Stimulated activated CD4-positive, alpha-beta T cell treated with anti-CD3 and anti-CD28 coated beads, Interleukin-2, amount 100 ng/mL, for 24 hours (primary cell): ENCODE measurements around the gene CNGA2.
"Not testable (repeated sequence)": the region's sequence is repeated elsewhere in the genome, so short reads cannot be mapped to it uniquely, and the experiment has no call there.

Experiments
- DNase-seq, 2 donors: peaks; one replicate each; pipeline ENCODE4 v3.0.0-alpha.2; 2020

CNGA2 gene

DNA sequence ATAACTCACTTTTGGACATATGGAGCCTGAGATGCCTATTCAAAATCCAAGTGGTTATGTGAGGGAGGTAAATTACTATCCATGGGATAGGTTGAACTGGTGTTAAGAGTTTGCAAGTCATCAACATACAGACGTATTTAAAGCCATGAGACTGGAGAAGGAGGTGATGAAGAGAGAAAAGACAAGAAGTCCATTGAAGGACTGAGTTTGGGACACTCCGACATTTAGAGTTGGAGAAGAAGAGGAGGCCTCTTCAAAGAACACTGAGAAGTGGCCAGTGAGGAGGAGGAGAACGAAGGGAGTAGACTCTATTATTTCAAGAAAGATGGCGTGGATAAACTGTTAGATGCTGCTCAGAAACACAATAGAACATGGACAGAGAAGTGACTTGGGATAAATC lies at the start of gene CNGA2:
Gene CNGA2, plus strand, starts transcription at position 301 of the 400 bp plus-strand sequence. CDS start 3,738 bp downstream, outside the sequence.
- DNase-seq: no peak

- no peak for DNase-seq
Observed at GRCh38 chrX:151687635-151688034, 46.9 kb upstream of the CNGA2 start.

DNA sequence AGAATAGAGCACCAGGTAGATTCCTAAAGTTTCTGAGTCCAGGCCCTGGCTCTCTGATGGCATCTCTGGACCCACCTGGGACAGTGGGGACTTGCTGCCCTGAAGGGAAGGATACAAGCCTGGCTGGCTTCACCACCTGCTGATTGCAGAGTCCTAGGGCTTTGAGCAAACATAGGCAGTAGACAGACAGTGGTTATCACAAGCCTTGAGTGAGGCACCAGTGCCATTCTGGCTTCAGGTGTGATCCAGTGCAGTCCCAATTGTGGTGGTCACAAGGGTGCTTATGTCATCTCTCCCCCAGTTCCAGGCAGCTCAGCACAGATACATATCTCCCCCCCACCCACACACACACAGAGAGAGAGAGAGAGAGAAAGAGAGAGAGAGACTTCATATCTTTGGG lies 45.9 kb upstream of the CNGA2 start:
- DNase-seq: no peak

GRCh38 chrX:151692825-151693224 lies 41.7 kb upstream of the CNGA2 start:
- no peak for DNase-seq

GRCh38 chrX:151694121-151694520 lies 40.4 kb upstream of the CNGA2 start:
- no peak for DNase-seq

DNA sequence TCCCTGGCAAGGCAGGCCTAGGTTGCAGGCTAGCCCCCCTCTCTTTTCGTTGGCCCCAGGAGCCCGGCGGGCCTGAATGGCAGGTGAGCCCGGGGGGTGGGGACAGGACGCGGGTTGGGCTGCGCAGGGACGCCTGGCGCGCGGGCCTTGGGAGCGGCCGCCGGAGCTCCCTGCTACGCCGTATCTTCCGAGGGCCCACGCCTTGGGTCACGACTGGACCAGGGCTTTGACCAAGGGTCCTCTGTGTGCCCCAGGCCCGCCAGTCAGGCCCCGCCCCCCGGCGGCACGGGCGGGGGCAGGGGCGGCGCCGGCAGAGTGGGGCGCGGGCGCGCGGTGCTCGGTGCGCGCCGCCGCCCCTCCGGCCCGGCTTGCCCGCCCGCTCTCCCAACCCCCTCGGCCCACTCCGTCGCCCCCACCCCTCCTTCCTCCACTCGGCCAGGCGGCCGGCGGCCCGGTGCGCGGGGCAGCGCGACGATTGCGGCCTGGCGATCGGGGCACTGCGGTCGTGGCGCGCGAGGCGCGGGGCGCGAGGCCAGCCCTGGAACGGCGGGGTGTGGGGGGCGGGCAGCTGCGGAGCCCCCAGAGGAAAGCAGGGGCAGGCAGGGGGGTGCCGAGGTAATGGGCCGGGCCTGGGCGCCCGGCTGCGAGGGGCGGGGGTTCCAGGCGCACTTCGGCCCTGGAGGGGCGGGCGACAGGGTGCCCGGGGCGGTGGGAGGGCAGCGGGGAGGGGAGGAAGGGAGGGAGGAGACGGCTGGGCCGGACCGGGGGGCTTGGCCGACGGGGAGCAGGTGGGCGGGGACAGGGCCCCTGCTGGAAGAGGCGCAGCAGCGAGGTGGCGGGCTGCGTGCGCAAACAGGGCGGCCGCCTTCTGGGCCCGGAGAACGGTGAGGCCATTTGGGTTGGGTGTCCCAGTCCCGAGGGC lies 39.6 kb upstream of the CNGA2 start, which contains the start of gene PRRG3:
Gene PRRG3, plus strand, starts transcription at position 798 of the 922 bp plus-strand sequence. CDS start 3,357 bp downstream, outside the sequence.
- no peak for DNase-seq

GRCh38 chrX:151695583-151696340 lies 38.8 kb upstream of the CNGA2 start:
- DNase-seq: no peak

GRCh38 chrX:151697082-151697481 lies 37.5 kb upstream of the CNGA2 start:
- not testable (repeated sequence) for DNase-seq

DNA sequence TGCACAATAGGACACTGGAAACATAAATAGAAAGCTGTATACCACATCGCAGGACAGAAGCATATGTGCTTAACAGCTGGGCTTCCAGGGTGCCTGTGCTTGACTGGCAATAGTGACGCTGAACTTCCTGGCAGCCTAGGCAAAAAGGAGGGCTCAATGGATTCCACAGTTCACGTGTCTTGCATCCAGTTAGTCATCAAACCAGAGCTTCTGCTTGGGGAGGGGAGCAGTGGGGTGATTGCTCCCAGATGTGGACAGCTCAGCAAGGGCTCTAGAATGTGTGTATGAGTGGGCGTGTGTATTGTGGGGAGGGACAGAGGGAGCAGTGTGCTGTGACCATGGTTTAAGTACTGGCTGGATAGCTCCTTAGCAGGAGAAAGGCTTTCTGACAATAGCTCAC lies 37.0 kb upstream of the CNGA2 start:
- DNase-seq: no peak

GRCh38 chrX:151698485-151698884 lies 36.1 kb upstream of the CNGA2 start:
- no peak for DNase-seq

DNA sequence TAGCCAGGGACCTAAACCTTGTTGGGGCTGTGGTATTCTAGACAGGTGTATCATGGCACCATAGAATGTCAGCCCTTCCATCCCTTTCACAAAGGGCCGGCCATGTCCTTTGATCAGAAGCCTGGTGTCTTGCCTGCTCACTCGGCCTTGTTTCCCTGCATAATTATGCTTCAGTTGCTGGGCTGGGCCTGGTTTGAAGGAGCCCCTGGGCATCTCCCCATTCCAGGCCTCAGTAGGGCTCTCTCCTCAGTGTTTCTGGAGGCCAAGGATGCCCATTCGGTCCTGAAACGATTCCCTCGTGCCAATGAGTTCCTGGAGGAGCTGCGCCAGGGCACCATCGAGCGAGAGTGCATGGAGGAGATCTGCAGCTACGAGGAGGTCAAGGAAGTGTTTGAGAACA lies 34.8 kb upstream of the CNGA2 start:
- no peak for DNase-seq

DNA sequence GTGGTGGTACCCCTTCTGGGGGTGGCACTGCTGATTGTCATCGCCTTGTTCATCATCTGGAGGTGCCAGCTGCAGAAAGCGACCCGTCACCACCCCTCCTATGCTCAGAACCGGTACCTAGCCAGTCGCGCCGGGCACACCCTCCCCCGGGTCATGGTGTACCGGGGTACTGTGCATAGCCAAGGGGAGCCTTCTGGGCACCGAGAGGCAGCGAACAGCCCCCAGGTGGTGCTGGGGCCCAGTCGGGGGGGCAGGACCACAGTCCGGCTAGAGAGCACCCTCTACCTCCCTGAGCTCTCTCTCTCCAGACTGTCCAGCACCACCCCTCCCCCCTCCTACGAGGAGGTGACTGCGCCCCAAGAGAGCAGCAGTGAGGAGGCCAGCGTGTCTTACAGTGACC lies 34.0 kb upstream of the CNGA2 start:
- DNase-seq: no peak

DNA sequence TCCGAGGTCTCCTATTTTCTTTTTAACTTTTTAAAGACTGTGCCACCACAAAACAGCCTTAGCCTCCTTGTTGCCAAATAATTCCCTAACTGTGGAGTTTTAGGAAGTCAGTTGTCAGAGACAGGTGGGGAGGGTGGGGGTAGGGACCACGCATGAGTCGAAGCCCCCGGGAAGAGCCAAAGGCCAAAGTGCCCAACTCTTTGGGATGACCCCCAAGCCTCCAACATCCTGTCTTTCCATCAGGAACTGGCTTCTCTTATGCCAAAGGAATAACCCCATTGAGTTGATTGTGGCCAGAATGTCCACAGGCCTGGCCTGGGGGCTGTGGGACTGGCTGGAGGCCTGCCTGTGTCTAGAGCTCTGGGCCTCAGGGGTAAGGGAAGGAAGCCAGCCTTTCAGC lies 33.5 kb upstream of the CNGA2 start:
- no peak for DNase-seq

DNA sequence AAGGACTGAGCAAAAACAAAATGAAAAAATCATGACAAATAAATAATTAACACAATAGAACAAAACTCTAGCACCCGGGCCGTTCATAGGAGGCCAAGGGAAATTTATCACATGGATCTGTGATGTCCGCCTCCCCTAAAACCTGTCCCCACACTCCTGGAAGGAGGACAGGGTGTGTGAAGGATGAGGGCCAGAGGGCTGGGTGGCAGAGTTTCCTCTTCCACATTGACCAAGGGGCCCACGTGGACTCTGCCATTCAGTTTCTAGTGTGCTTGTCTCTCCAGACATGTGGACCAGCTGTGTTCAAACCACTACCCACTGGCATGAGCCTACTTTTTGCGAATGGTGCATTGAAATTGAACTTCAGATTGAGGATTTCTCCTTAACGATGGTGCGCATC lies 33.0 kb upstream of the CNGA2 start:
- DNase-seq: no peak

DNA sequence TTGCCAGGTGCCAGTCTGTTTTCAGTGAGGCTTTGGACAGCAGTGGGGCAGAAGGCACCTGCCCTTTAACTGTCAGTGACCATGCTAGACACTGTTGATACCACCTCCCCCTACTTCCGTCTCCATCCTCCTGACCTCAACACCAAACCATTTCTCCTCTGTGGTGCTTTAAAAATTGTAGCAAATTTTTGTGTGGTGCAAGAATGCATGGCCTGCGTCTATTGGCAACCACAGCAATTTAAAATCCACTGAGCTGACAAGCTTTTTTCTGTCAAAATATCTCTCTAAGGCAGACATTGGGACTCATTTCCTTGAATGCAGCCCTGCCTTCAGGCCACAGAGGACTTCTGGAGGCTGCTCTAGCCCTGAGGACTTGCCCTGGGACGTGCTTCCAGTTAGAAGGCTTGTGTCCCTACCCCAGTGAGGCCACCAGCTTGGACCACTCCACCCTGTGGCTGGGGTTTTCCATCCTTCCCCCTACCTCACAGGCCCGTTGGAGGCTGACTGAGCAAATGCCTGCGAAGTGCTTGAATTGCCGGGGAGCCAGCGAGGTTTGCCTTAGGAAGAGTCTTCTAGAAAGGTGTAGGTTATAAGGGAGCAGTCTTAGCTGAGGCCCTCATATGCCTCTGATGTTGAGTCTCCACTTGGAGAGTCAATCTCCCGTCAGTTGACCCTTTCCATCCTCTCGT lies 32.4 kb upstream of the CNGA2 start:
- DNase-seq: no peak

- no peak for DNase-seq
Observed at GRCh38 chrX:151702741-151703340, 31.7 kb upstream of the CNGA2 start.

- DNase-seq: no peak
Observed at GRCh38 chrX:151703487-151703886, 31.1 kb upstream of the CNGA2 start.

DNA sequence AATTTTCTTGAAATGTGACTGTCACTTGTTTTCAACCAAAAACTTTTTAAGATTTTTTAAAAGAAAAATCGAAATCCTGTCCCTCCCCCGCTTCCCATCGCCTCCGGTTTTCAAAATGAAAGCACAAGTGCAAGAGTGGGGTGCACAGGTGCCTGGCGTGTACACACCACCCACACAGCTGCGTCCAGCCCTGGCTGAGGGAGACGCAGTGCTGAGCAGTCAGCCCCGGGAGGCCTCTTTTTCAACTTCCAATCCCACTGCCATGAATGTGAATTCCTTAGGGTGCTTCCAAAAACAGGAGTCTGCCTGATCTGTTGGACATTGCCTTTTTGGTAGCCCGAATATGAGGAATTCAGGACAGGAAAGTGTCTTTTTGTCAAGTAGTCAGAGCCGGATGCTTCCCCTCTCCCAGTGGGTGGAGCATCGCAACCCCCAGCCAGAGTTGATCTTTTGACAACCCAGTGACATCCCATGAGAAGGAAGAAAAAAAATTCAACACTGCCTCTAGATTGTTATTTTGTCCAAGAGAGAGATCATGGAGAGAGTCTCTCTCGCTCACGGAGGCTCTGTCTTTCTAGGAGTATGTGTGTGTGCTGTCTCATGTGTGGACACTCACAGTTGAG lies 30.4 kb upstream of the CNGA2 start:
- no peak for DNase-seq

DNA sequence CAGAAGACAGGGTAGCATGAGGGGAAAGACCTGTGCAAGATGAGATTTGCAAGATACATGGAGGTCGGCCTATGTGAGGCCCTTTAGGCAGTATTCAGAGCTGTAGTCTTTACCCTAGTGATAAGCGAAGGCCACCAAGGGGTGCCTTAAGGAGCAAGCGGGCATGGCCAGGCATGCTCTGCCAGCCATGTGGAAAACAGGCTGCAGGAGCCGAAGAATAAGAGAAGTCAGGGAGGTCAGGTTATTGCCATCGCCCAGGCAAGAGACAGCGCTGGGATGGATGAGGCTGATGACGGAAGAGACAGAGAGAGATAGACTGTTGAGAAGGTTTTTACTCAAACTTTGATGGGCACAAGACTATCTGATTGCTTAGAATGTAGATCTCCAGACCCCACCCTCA lies 25.7 kb upstream of the CNGA2 start:
- no peak for DNase-seq

DNA sequence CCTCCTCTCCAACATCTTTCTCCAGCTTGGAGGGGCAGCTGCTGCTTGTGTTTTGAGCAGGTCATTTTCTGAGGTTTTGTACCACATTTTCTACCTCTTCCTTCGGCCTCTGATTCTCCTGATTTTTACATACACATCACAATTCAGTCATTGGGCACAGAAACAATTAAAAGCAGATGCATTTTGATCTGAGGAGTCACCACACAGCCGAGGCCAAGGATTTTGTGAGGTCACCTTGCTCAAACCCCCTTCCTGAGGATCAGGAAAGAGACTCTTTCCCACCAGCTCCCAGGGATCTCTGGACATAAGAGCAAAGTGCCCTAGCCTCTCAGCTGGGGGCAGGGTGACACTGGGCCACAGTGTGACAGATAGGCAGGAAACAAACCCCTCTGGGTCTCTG lies 24.1 kb upstream of the CNGA2 start:
- DNase-seq: no peak

DNA sequence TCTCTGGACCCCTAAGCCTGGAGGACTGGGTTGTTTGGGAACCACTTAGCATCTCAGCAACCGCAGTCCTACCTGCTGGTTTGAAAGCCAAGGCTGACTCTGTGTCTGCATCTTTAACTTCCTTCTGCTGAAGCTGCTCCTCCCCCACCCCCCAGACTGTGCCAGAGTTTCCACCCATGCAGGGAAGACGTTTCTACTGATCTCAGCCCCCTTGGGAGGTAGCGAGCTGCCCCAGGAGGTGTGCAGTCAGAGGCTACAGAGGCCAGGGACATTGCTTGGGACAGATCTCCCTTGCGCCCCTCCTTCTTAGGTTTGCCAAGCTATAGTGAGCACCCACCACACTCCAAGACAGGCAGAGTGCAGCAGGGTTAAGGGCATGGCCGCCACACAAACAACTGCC lies 23.4 kb upstream of the CNGA2 start:
- no peak for DNase-seq

DNA sequence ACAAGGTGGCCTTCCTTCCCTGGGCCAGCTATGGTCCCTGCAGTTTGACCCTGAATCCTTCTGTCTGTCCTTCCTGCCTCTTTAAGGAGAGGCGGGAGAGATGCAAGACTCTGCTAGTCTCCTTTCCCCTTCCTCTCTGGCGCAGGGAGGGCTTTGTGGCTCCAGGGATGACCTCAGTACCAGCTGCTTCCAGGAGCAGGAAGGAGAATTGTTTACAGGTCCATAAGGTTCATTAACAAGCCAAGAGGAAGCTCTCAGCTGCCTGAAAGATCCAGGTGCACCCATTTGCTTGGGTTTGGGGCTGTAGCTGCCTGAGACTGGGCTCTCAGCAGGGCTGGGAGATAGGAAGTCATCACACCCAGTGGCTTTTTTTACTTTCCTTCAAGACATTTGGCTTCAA lies 22.8 kb upstream of the CNGA2 start:
- no peak for DNase-seq
